Measurements from ENCODE around the gene ZDHHC14. TPM values are rescaled to one million over a fixed set of nuclear protein-coding genes. Genes with fewer than 3 reads are reported as not detected.

Gene ZDHHC14
- total and polyA plus RNA-seq, 8 donors, result 3.4 to 25.7 (median 7.4) TPM

DNA sequence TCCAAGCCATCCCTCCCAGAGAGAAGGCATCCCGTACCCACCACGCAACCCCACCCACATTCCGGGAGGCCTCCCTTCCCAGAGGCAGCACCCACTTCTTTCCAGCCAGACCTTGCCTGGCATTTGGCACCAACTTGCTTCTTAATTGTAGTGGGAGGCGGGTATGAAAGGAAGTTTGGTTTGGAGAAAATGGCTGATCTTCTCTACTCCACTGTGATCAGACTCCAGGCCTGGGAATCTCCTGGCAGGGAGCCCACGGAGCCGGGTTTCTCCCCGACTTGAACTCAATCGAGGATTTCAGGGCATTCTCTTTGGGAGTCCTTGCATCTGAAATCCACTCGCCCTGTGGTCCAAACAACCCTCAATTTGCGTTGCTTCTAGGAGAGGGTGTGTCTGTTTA lies 107.1 kb downstream of the ZDHHC14 start:
- Histone ChIP-seq H3K4me1 (peaks cover 0 to 13% (median 3%) of the 10 kb centered on the region in 4 donors), H3K36me3 (no peaks in the 10 kb centered on the region), H3K4me3 (no peak overlapping the region), H3K27ac (no peak overlapping the region), H3K27me3 (no peaks in the 10 kb centered on the region), H3K9me3 (no peaks in the 10 kb centered on the region)
- 69 to 77% (median 71%) methylated on average over 9 to 10 of the region's 10 CpGs for WGBS, 5 donors
- no peak for DNase-seq
- no peak for TF ChIP-seq EP300 (IDR thresholded peaks at IDR 0.05)
- TF ChIP-seq, protein P1, sequence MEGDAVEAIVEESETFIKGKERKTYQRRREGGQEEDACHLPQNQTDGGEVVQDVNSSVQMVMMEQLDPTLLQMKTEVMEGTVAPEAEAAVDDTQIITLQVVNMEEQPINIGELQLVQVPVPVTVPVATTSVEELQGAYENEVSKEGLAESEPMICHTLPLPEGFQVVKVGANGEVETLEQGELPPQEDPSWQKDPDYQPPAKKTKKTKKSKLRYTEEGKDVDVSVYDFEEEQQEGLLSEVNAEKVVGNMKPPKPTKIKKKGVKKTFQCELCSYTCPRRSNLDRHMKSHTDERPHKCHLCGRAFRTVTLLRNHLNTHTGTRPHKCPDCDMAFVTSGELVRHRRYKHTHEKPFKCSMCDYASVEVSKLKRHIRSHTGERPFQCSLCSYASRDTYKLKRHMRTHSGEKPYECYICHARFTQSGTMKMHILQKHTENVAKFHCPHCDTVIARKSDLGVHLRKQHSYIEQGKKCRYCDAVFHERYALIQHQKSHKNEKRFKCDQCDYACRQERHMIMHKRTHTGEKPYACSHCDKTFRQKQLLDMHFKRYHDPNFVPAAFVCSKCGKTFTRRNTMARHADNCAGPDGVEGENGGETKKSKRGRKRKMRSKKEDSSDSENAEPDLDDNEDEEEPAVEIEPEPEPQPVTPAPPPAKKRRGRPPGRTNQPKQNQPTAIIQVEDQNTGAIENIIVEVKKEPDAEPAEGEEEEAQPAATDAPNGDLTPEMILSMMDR (IDR thresholded peaks at IDR 0.05), result no peak
- TF ChIP-seq POLR2AphosphoS5 (IDR thresholded peaks at IDR 0.05), result no peak
- no peak for TF ChIP-seq POLR2A (IDR thresholded peaks at IDR 0.05)
- intact Hi-C loops (cut with DNase I; ENCODE audit: low total_unique reads), result no loop called here

DNA sequence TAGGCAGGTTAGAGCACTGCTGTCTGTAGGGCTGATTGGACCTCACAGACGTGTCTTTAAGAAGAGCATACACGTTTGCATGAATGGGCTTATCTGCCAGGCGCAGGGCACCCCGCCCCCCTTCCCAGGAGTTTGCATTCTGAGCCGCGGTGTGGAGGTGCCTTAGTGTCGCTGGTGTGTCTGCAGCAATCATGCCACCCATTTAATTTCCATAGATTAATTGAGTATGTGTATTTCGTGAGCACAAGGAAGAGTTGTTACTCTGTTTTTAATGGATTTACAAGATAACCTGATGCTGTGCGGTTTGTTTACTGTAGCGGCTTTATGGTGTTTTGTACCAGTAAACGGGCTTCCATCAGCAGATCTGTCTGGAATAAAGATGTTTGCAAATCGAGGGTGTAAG lies 107.7 kb downstream of the ZDHHC14 start:
- H3K4me3 ChIP-seq, result no peak overlapping the region
- DNase-seq, result peak in 1 of 2 donors; percentile 48
- TF ChIP-seq, protein P1 (IDR thresholded peaks at IDR 0.05), result no peak
- TF ChIP-seq POLR2A (IDR thresholded peaks at IDR 0.05), result no peak
- no peak for TF ChIP-seq EP300 (IDR thresholded peaks at IDR 0.05)
- no peak for TF ChIP-seq POLR2AphosphoS5 (IDR thresholded peaks at IDR 0.05)
- no peaks in the 10 kb centered on the region for H3K9me3 ChIP-seq
- H3K27me3 ChIP-seq, result no peaks in the 10 kb centered on the region
- WGBS, 5 donors, result 32 to 55% (median 43%) methylated on average over 12 of the region's 12 CpGs
- H3K36me3 ChIP-seq, result no peaks in the 10 kb centered on the region
- intact Hi-C loops (cut with DNase I; ENCODE audit: low total_unique reads), result no loop called here
- H3K27ac ChIP-seq, result no peak overlapping the region
- peaks cover 0 to 13% (median 3%) of the 10 kb centered on the region in 4 donors for H3K4me1 ChIP-seq

DNA sequence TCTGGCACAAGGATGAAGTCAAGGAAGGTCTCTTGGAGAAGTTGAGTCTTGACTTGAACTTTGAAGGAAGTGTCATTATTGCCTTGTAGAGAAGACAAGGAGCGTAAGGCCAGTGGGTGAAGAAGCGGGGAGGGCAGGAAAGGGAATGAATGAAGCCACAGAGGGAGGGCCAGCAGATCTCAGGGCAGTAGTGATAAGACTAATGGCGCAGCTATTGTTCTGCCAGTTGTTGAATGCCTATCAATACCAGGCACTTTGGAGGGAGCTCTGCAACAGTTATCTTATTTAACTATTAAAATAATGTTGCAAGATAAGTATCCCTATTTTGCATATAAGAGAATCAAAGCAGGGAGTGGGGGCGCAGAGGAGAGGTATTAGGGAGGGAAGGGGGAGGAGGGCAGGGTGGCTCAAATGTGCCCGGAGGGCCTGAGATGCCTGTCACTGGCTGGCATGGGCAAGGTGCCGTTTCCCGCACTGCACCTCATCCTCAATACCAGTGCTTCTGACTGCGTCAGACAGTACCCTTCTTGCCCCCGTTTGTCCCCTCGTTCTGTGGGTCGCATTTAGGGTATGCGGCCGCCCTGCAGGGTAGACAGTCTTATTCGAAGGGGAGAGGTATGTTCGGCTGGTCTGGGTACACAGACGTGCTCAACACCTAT lies 109.8 kb downstream of the ZDHHC14 start:
- no peak for DNase-seq
- H3K27ac ChIP-seq, result no peak overlapping the region
- H3K9me3 ChIP-seq, result no peaks in the 10 kb centered on the region
- TF ChIP-seq, protein P1 (IDR thresholded peaks at IDR 0.05), result no peak
- no peak for TF ChIP-seq POLR2A (IDR thresholded peaks at IDR 0.05)
- TF ChIP-seq EP300 (IDR thresholded peaks at IDR 0.05), result no peak
- no peak for TF ChIP-seq POLR2AphosphoS5 (IDR thresholded peaks at IDR 0.05)
- H3K36me3 ChIP-seq, result no peaks in the 10 kb centered on the region
- H3K27me3 ChIP-seq, result no peaks in the 10 kb centered on the region
- WGBS, 5 donors, result 85 to 94% (median 90%) methylated on average over 16 of the region's 16 CpGs
- no peak overlapping the region for H3K4me3 ChIP-seq
- intact Hi-C loops (cut with DNase I; ENCODE audit: low total_unique reads), result no loop called here
- H3K4me1 ChIP-seq, result peaks cover 0 to 13% (median 3%) of the 10 kb centered on the region in 4 donors

DNA sequence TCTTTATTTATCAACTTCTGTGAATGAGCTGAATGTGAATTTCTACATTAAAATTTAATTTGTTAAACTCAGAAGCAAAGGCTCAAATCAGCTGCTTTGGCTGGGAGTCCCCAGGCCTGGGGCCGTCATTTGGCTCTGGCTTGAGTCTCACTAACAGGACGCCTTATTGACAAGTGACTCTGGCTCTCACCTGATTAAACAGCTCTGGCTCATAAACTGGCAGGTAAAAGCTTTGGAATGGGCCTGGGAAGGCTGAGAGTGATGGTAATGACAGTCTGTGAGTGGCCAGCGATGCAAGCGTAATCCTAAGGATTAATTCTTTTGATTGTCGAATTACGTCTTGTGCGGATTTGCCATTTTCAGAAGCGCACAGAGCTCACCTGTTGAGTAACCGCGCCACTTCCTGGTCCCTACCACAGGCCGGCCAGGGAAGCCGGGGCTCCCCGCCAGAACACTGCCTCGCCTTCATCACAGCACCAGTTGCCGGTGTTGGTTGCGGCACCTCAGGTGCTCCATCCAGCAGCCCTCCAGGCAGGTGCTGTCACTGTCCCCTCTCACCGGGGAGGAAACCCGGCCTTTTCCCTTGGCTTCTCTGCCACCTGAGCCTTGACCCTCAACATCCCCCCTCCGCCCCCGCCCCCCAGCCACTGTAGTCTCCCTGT lies 110.7 kb downstream of the ZDHHC14 start:
- Histone ChIP-seq H3K27ac (no peak overlapping the region), H3K4me3 (no peak overlapping the region), H3K27me3 (no peaks in the 10 kb centered on the region), H3K36me3 (no peaks in the 10 kb centered on the region), H3K9me3 (no peaks in the 10 kb centered on the region), H3K4me1 (peaks cover 0 to 13% (median 3%) of the 10 kb centered on the region in 4 donors)
- intact Hi-C loops (cut with DNase I; ENCODE audit: low total_unique reads), result no loop called here
- TF ChIP-seq POLR2A (IDR thresholded peaks at IDR 0.05) (no peak), EP300 (IDR thresholded peaks at IDR 0.05) (no peak), POLR2AphosphoS5 (IDR thresholded peaks at IDR 0.05) (no peak)
- TF ChIP-seq, protein P1 (IDR thresholded peaks at IDR 0.05), result no peak
- WGBS, 5 donors, result 88 to 95% (median 93%) methylated on average over 17 to 20 of the region's 20 CpGs
- no peak for DNase-seq
